ENCODE measurements around the gene ANKRD60. TPM values are rescaled to one million over a fixed set of nuclear protein-coding genes. Genes with fewer than 3 reads are reported as not detected.

Gene ANKRD60
- total and polyA plus RNA-seq, 2 donors (not counting 1 experiment from before 2014, with no cell fraction given), result not detected

GRCh38 chr20:58223358-58223941, 5.0 kb downstream of the ANKRD60 start:
- TF ChIP-seq, protein P1, sequence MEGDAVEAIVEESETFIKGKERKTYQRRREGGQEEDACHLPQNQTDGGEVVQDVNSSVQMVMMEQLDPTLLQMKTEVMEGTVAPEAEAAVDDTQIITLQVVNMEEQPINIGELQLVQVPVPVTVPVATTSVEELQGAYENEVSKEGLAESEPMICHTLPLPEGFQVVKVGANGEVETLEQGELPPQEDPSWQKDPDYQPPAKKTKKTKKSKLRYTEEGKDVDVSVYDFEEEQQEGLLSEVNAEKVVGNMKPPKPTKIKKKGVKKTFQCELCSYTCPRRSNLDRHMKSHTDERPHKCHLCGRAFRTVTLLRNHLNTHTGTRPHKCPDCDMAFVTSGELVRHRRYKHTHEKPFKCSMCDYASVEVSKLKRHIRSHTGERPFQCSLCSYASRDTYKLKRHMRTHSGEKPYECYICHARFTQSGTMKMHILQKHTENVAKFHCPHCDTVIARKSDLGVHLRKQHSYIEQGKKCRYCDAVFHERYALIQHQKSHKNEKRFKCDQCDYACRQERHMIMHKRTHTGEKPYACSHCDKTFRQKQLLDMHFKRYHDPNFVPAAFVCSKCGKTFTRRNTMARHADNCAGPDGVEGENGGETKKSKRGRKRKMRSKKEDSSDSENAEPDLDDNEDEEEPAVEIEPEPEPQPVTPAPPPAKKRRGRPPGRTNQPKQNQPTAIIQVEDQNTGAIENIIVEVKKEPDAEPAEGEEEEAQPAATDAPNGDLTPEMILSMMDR (conservative IDR thresholded peaks at IDR 0.05 in 1 of 2, IDR thresholded peaks at IDR 0.05 in 1 of 2; ENCODE audit: low read depth in 1 of 2, low read length in 2 of 2), result no peak
- no peak for TF ChIP-seq EZH2 (IDR thresholded peaks at IDR 0.05; ENCODE audit: low read length, missing control alignments)
- Histone ChIP-seq H3K9me3 (ENCODE audit: control insufficient read depth, insufficient read depth, low read depth, low read length) (no peaks in the 10 kb centered on the region), H3K9ac (ENCODE audit: insufficient read depth, low read length) (no peak overlapping the region), H3K4me3 (replicated peaks in 1 of 4; ENCODE audit: control extremely low read depth in 1 of 4, insufficient read depth in 1 of 4, low read depth in 3 of 4, low read length in 4 of 4) (no peak overlapping the region), H4K20me1 (ENCODE audit: control insufficient read depth, extremely low read depth, insufficient read depth, low read length) (no peaks in the 10 kb centered on the region), H3K4me1 (ENCODE audit: control insufficient read depth, extremely low read depth, insufficient read depth, low read length) (no peaks in the 10 kb centered on the region), H2AFZ (ENCODE audit: low read length) (no peak overlapping the region), H3K79me2 (ENCODE audit: control insufficient read depth, insufficient read depth, low read length) (no peaks in the 10 kb centered on the region), H3K36me3 (ENCODE audit: control insufficient read depth, insufficient read depth, low read length) (no peaks in the 10 kb centered on the region), H3K4me2 (ENCODE audit: extremely low read depth, insufficient read depth, low read length) (no peak overlapping the region), H3K27me3 (ENCODE audit: control insufficient read depth, insufficient read depth, low read length) (peaks cover 26% of the 10 kb centered on the region), H3K27ac (ENCODE audit: insufficient read depth, low read length) (no peak overlapping the region)
- DNase-seq (ENCODE audit: low read depth in 2 of 2), result no peak

GRCh38 chr20:58222446-58222845, 6.0 kb downstream of the ANKRD60 start:
- no peaks in the 10 kb centered on the region for H3K36me3 ChIP-seq (ENCODE audit: control insufficient read depth, insufficient read depth, low read length)
- TF ChIP-seq EZH2 (IDR thresholded peaks at IDR 0.05; ENCODE audit: low read length, missing control alignments), result no peak
- TF ChIP-seq, protein P1 (conservative IDR thresholded peaks at IDR 0.05 in 1 of 2, IDR thresholded peaks at IDR 0.05 in 1 of 2; ENCODE audit: low read depth in 1 of 2, low read length in 2 of 2), result no peak
- H3K4me2 ChIP-seq (ENCODE audit: extremely low read depth, insufficient read depth, low read length), result no peak overlapping the region
- H2AFZ ChIP-seq (ENCODE audit: low read length), result no peak overlapping the region
- no peak overlapping the region for H3K4me3 ChIP-seq (replicated peaks in 1 of 4; ENCODE audit: control extremely low read depth in 1 of 4, insufficient read depth in 1 of 4, low read depth in 3 of 4, low read length in 4 of 4)
- H4K20me1 ChIP-seq (ENCODE audit: control insufficient read depth, extremely low read depth, insufficient read depth, low read length), result no peaks in the 10 kb centered on the region
- H3K9ac ChIP-seq (ENCODE audit: insufficient read depth, low read length), result no peak overlapping the region
- H3K9me3 ChIP-seq (ENCODE audit: control insufficient read depth, insufficient read depth, low read depth, low read length), result no peaks in the 10 kb centered on the region
- H3K4me1 ChIP-seq (ENCODE audit: control insufficient read depth, extremely low read depth, insufficient read depth, low read length), result no peaks in the 10 kb centered on the region
- H3K27ac ChIP-seq (ENCODE audit: insufficient read depth, low read length), result no peak overlapping the region
- H3K79me2 ChIP-seq (ENCODE audit: control insufficient read depth, insufficient read depth, low read length), result no peaks in the 10 kb centered on the region
- H3K27me3 ChIP-seq (ENCODE audit: control insufficient read depth, insufficient read depth, low read length), result peaks cover 18% of the 10 kb centered on the region
- DNase-seq (ENCODE audit: low read depth in 2 of 2), result no peak

- Histone ChIP-seq H2AFZ (ENCODE audit: low read length) (no peak overlapping the region), H3K9ac (ENCODE audit: insufficient read depth, low read length) (no peak overlapping the region), H3K4me1 (ENCODE audit: control insufficient read depth, extremely low read depth, insufficient read depth, low read length) (no peaks in the 10 kb centered on the region), H3K27me3 (ENCODE audit: control insufficient read depth, insufficient read depth, low read length) (peaks cover 7% of the 10 kb centered on the region), H3K9me3 (ENCODE audit: control insufficient read depth, insufficient read depth, low read depth, low read length) (no peaks in the 10 kb centered on the region), H3K4me3 (replicated peaks in 1 of 4; ENCODE audit: control extremely low read depth in 1 of 4, insufficient read depth in 1 of 4, low read depth in 3 of 4, low read length in 4 of 4) (no peak overlapping the region), H4K20me1 (ENCODE audit: control insufficient read depth, extremely low read depth, insufficient read depth, low read length) (no peaks in the 10 kb centered on the region), H3K27ac (ENCODE audit: insufficient read depth, low read length) (no peak overlapping the region), H3K79me2 (ENCODE audit: control insufficient read depth, insufficient read depth, low read length) (no peaks in the 10 kb centered on the region), H3K36me3 (ENCODE audit: control insufficient read depth, insufficient read depth, low read length) (no peaks in the 10 kb centered on the region), H3K4me2 (ENCODE audit: extremely low read depth, insufficient read depth, low read length) (no peak overlapping the region)
- TF ChIP-seq, protein P1 (conservative IDR thresholded peaks at IDR 0.05 in 1 of 2, IDR thresholded peaks at IDR 0.05 in 1 of 2; ENCODE audit: low read depth in 1 of 2, low read length in 2 of 2), result no peak
- no peak for TF ChIP-seq EZH2 (IDR thresholded peaks at IDR 0.05; ENCODE audit: low read length, missing control alignments)
- DNase-seq (ENCODE audit: low read depth in 2 of 2), result peak; percentile 29 to 74
Measured at GRCh38 chr20:58219342-58219700, 9.1 kb downstream of the ANKRD60 start.

Measured in fibroblast of lung (primary cell).